Measurements from ENCODE around the gene TEX38. TPM values are rescaled to one million over a fixed set of nuclear protein-coding genes. Genes with fewer than 3 reads are reported as not detected.

The TEX38 gene
- total and polyA plus RNA-seq, 8 donors: not detected

- WGBS, 5 donors: 51 to 72% (median 63%) methylated on average over 3 to 4 of the region's 4 CpGs
- no peaks in the 10 kb centered on the region for H3K9me3 ChIP-seq
- TF ChIP-seq POLR2A (IDR thresholded peaks at IDR 0.05) (no peak), POLR2AphosphoS5 (IDR thresholded peaks at IDR 0.05) (no peak), EP300 (IDR thresholded peaks at IDR 0.05) (no peak), CTCF (IDR thresholded peaks at IDR 0.05) (no peak)
- no peak overlapping the region for H3K27ac ChIP-seq
- no peaks in the 10 kb centered on the region for H3K27me3 ChIP-seq
- H3K36me3 ChIP-seq: peaks cover 19 to 64% (median 57%) of the 10 kb centered on the region in 4 donors
- no peak overlapping the region for H3K4me3 ChIP-seq
- peaks cover under 1 to 12% (median 5%) of the 10 kb centered on the region in 4 donors for H3K4me1 ChIP-seq
- no peak for DNase-seq
- intact Hi-C loops (cut with DNase I; ENCODE audit: low total_unique reads): no loop called here
Measured at GRCh38 chr1:46673749-46674182, 2.1 kb downstream of the TEX38 start.

- WGBS, 5 donors: 95 to 100% (median 97%) methylated on average over 1 of the region's 1 CpG
- intact Hi-C loops (cut with DNase I; ENCODE audit: low total_unique reads): no loop called here
- Histone ChIP-seq H3K36me3 (peaks cover 31 to 84% (median 76%) of the 10 kb centered on the region in 4 donors), H3K27me3 (no peaks in the 10 kb centered on the region), H3K4me1 (peaks cover 0 to 10% (median 2%) of the 10 kb centered on the region in 4 donors), H3K9me3 (no peaks in the 10 kb centered on the region), H3K4me3 (no peak overlapping the region), H3K27ac (peak overlapping the region in 3 of 5 donors; percentile 9 to 48 (median 15))
- TF ChIP-seq POLR2AphosphoS5 (IDR thresholded peaks at IDR 0.05): no peak
- TF ChIP-seq CTCF (IDR thresholded peaks at IDR 0.05): no peak
- no peak for TF ChIP-seq EP300 (IDR thresholded peaks at IDR 0.05)
- TF ChIP-seq POLR2A (IDR thresholded peaks at IDR 0.05): no peak
- DNase-seq: no peak
Measured at GRCh38 chr1:46675549-46676314, 4.1 kb downstream of the TEX38 start.

GRCh38 chr1:46676531-46676930, 4.9 kb downstream of the TEX38 start:
- 91 to 100% (median 96%) methylated on average over 1 of the region's 1 CpG for WGBS, 5 donors
- Histone ChIP-seq H3K27ac (peak overlapping the region in 2 of 5 donors; percentile 5 to 48), H3K27me3 (no peaks in the 10 kb centered on the region), H3K4me3 (no peak overlapping the region), H3K4me1 (peaks cover 0 to 11% (median 5%) of the 10 kb centered on the region in 4 donors), H3K9me3 (no peaks in the 10 kb centered on the region), H3K36me3 (peaks cover 31 to 92% (median 84%) of the 10 kb centered on the region in 4 donors)
- TF ChIP-seq CTCF (IDR thresholded peaks at IDR 0.05): no peak
- no peak for TF ChIP-seq POLR2AphosphoS5 (IDR thresholded peaks at IDR 0.05)
- intact Hi-C loops (cut with DNase I; ENCODE audit: low total_unique reads): no loop called here
- DNase-seq: no peak

GRCh38 chr1:46677339-46677738, 5.7 kb downstream of the TEX38 start:
- intact Hi-C loops (cut with DNase I; ENCODE audit: low total_unique reads): no loop called here
- DNase-seq: no peak
- peaks cover 0 to 19% (median 11%) of the 10 kb centered on the region in 4 donors for H3K4me1 ChIP-seq
- TF ChIP-seq CTCF (IDR thresholded peaks at IDR 0.05): no peak
- H3K27ac ChIP-seq: peak overlapping the region in 2 of 5 donors; percentile 5 to 48
- H3K9me3 ChIP-seq: no peaks in the 10 kb centered on the region
- peaks cover 37 to 99% (median 91%) of the 10 kb centered on the region in 4 donors for H3K36me3 ChIP-seq
- H3K27me3 ChIP-seq: no peaks in the 10 kb centered on the region
- H3K4me3 ChIP-seq: no peak overlapping the region
- WGBS, 5 donors: 95 to 100% (median 96%) methylated on average over 1 of the region's 1 CpG
